Testis (tissue), 3 donors: ENCODE results near the gene CABP1. TPM values are rescaled to one million over a fixed set of nuclear protein-coding genes. Genes with fewer than 3 reads are reported as not detected.

ENCODE experiments used
- DNase-seq: peaks from one replicate; pipeline ENCODE4 v3.0.0-alpha.2; 2019
- H3K27ac ChIP-seq, 2 donors: fragments of 200-600 bp; sonication (generic); one replicate each; pipeline ENCODE4 v1.5.1; 2019
- H3K27me3 ChIP-seq: fragments of 200-600 bp; sonication (generic); one replicate; pipeline ENCODE4 v1.5.1; 2019
- H3K36me3 ChIP-seq: fragments of 200-600 bp; sonication (generic); one replicate; pipeline ENCODE4 v1.5.1; 2017; ENCODE audit warnings: low read depth; ENCODE audit errors: missing control alignments
- H3K4me1 ChIP-seq: fragments of 200-600 bp; sonication (generic); one replicate; pipeline ENCODE4 v1.5.1; 2019
- H3K4me3 ChIP-seq, 2 donors: fragments of 200-600 bp; sonication (generic); one replicate each; pipeline ENCODE4 v1.5.1; 2017 to 2019
- H3K9me3 ChIP-seq: fragments of 200-600 bp; sonication (generic); one replicate; pipeline ENCODE4 v1.5.1; 2017
- CTCF ChIP-seq, 3 experiments: fragments of 450-650 bp in 2 of 3; fragments of 200-600 bp in 1 of 3; sonication (generic) in 1 of 3; IDR thresholded peaks; one replicate each; pipeline ENCODE4 v1.5.1; 2016 to 2019; ENCODE audit warnings: antibody characterized with exemption in 3 of 3, mild to moderate bottlenecking in 2 of 3, moderate library complexity in 1 of 3
- POLR2A ChIP-seq: fragments of 450-650 bp; IDR thresholded peaks from one replicate; pipeline ENCODE4 v1.6.1; 2017; ENCODE audit warnings: antibody characterized with exemption, mild to moderate bottlenecking, moderate library complexity
- WGBS, 2 donors: methylation state at CpG; one replicate each; pipeline ENCODE4 v1.1.5; 2018; 5-methylcytosine and 5-hydroxymethylcytosine counted together
- intact Hi-C: fragments of 100-400 bp; cut with DNase I; formaldehyde crosslinking; loops from one replicate; pipeline ENCODE4 v1.15.1; 2023; ENCODE audit warnings: low total_unique reads
- polyA plus RNA-seq: library from polyadenylated mRNA; stranded (reverse); fragments of 350-450 nt; fragmentation: Illumina TruSeq; extraction: RNeasy Lipid Tissue Mini Kit (QIAGEN cat#74804); gene quantifications from one replicate; pipeline ENCODE4 v1.2.3, GENCODE V29; 2014; ENCODE audit warnings: low read depth, low replicate concordance; ENCODE audit not compliant: insufficient read depth
- total RNA-seq, 2 donors: library from RNA; depleted of rRNA; stranded (reverse); fragments of >200 nt; gene quantifications; one replicate each; pipeline ENCODE4 v1.2.3, GENCODE V29; 2016

Gene CABP1
- total and polyA plus RNA-seq, 3 donors from 2014 or later, result 1.8 to 3.9 (median 2.4) TPM

GRCh38 chr12:120674097-120674636 is 33.7 kb downstream of the CABP1 start:
- intact Hi-C loops, result no loop called here
- H3K4me1 ChIP-seq, result peaks cover 9% of the 10 kb centered on the region
- H3K27me3 ChIP-seq, result no peaks in the 10 kb centered on the region
- H3K27ac ChIP-seq, result no peak overlapping the region
- no peak for DNase-seq
- no peak overlapping the region for H3K4me3 ChIP-seq
- no peaks in the 10 kb centered on the region for H3K9me3 ChIP-seq
- TF ChIP-seq CTCF (IDR thresholded peaks at IDR 0.05), result no peak
- TF ChIP-seq POLR2A, result no peak
- H3K36me3 ChIP-seq, result no peaks in the 10 kb centered on the region
- 90% methylated on average over 6 of the region's 6 CpGs for WGBS, 2 donors

- no peak for DNase-seq
Observed at GRCh38 chr12:120677765-120678473, 37.5 kb downstream of the CABP1 start.

GRCh38 chr12:120678572-120678971 is 38.1 kb downstream of the CABP1 start:
- TF ChIP-seq POLR2A, result no peak
- TF ChIP-seq CTCF (IDR thresholded peaks at IDR 0.05), result no peak
- no peak for DNase-seq
- H3K9me3 ChIP-seq, result no peaks in the 10 kb centered on the region
- WGBS, 2 donors, result 74 to 81% methylated on average over 8 of the region's 8 CpGs
- H3K27ac ChIP-seq, result no peak overlapping the region
- H3K36me3 ChIP-seq, result no peaks in the 10 kb centered on the region
- intact Hi-C loops, result no loop called here
- H3K27me3 ChIP-seq, result no peaks in the 10 kb centered on the region
- H3K4me3 ChIP-seq, result no peak overlapping the region
- peaks cover 7% of the 10 kb centered on the region for H3K4me1 ChIP-seq

More at GRCh38 chr12:120677765-120678473, 37.5 kb downstream of the CABP1 start:
- no peaks in the 10 kb centered on the region for H3K36me3 ChIP-seq
- intact Hi-C loops, result no loop called here
- WGBS, 2 donors, result 34 to 44% methylated on average over 3 to 7 of the region's 7 CpGs
- peaks cover 7% of the 10 kb centered on the region for H3K4me1 ChIP-seq
- peak overlapping the region in 1 of 2 donors; percentile 14 for H3K27ac ChIP-seq
- no peak for TF ChIP-seq CTCF (IDR thresholded peaks at IDR 0.05)
- no peak for TF ChIP-seq POLR2A
- H3K4me3 ChIP-seq, result no peak overlapping the region
- H3K9me3 ChIP-seq, result no peaks in the 10 kb centered on the region
- no peaks in the 10 kb centered on the region for H3K27me3 ChIP-seq

GRCh38 chr12:120680165-120680738 is 39.8 kb downstream of the CABP1 start:
- intact Hi-C loops, result no loop called here
- no peaks in the 10 kb centered on the region for H3K27me3 ChIP-seq
- H3K9me3 ChIP-seq, result no peaks in the 10 kb centered on the region
- no peaks in the 10 kb centered on the region for H3K36me3 ChIP-seq
- peaks cover 7% of the 10 kb centered on the region for H3K4me1 ChIP-seq
- no peak overlapping the region for H3K27ac ChIP-seq
- no peak overlapping the region for H3K4me3 ChIP-seq
- no peak for DNase-seq
- WGBS, 2 donors, result 57 to 62% methylated on average over 5 of the region's 5 CpGs
- TF ChIP-seq CTCF (IDR thresholded peaks at IDR 0.05), result no peak
- TF ChIP-seq POLR2A, result no peak
